ENCODE results near the gene CD244.
A peak's percentile ranks its signal among the peaks of the same experiment; 100 is the strongest.
"Not testable (repeated sequence)": the region's sequence is repeated elsewhere in the genome, so short reads cannot be mapped to it uniquely, and the experiment has no call there.

Gene CD244

DNA sequence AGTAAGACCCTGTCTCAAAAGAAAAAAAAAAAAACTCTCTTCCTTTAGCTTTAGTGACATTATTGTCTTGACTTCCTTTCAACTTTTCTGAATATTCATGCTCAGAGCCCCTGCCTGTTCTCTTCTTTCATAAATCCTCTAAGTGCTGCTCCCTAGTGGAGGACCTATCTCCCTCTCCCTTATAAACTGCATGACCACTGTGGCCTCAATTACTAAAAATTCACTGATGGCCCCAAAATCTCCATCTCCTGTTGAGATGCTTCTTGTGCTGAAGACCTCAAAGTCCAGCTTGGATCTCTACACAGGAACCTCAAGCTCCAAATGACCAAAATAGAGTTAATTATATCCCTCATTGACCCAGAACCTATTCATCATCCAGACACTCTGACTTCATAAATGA is 14.5 kb upstream of the CD244 start:
- no peak for DNase-seq (ENCODE audit: low spot score)

DNA sequence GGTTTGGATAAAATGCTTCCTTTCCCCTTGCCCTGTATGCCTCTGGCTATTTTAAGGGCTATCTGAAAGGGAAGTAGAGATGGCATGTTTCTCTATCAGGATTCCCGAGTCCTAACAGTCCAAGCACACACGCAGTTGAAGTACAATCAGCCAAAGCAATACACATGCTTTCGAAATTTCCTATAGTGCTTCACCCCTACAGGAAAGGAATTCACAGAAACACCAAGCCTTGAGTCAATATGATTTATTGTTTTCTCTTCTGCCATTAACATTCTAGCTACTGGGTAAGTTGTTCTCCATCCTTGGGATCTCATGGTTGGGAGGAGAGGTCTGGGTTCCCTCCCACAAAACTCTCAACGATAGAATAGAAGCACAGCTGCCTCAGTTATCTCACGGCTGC is 13.6 kb upstream of the CD244 start:
- no peak for DNase-seq (ENCODE audit: low spot score)

DNA sequence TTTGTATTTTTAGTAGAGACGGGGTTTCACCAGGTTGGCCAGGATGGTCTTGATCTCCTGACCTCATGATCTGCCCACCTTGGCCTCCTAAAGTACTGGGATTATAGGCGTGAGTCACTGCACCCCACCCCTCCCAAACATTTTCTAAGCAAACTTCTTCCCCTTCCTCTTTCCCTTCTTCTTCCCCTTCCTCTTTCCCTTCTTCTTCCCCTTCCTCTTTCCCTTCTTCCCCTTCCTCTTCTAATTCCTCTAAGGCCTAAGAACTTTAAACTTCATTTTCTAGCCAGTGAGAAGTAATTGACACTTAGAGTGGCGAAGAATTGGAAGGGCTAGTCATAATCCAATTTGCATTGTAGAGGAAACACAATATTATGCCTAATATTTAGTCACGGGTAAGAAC is 12.9 kb upstream of the CD244 start:
- not testable (repeated sequence) for DNase-seq (ENCODE audit: low spot score)

DNA sequence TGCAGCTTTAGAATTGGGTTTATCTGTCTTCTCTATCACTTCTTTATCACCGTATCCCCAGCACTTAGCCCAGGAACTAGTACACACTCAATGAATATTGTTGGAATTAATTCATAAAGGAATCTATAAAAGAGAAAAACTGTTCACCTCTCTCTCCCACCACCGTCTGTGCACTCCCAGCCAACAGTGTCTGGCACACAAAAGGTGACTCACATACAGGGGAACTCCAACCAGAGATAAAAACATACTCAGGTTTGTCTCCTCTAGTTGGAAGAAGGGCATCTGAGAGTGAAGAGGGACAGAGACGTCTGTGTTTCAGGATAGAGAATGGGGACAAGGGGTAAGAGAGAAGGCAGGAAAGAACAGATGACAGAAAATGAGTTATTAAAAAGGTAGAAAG is 12.2 kb upstream of the CD244 start:
- DNase-seq (ENCODE audit: low spot score): no peak

DNA sequence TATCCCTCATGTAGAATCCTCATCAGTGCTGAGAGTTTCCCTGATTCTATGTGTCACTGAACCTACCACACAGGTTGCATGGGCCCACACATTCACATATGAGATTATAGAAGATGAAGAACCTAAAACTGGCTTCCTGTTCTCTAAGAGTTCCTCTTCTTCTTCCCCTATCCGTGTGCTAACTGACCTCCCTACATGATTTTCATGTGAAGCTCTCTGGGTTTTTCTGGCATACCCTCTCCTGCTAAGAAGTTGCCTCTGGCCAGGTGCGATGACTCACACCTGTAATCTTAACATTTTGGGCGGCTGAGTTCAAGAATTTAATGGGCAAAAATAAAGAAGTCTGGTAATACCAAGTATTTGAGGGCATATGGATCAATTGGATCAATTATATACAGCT is 5.5 kb upstream of the CD244 start:
- DNase-seq (ENCODE audit: low spot score): no peak

DNA sequence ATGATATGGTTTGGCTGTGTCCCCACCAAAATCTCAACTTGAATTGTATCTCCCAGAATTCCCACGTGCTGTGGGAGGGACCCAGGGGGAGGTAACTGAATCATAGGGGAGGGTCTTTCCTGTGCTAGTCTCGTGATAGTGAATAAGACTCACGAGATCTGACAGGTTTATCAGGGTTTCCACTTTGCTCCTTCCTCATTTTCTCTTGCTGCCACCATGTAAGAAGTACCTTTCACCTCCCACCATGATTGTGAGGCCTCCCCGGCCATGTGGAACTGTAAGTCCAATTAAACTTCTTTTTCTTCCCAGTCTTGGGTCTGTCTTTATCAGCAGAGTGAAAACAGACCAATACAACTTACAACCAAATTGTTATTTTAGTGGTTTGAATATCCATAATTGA is 5.0 kb upstream of the CD244 start:
- DNase-seq (ENCODE audit: low spot score): not testable (repeated sequence)

DNA sequence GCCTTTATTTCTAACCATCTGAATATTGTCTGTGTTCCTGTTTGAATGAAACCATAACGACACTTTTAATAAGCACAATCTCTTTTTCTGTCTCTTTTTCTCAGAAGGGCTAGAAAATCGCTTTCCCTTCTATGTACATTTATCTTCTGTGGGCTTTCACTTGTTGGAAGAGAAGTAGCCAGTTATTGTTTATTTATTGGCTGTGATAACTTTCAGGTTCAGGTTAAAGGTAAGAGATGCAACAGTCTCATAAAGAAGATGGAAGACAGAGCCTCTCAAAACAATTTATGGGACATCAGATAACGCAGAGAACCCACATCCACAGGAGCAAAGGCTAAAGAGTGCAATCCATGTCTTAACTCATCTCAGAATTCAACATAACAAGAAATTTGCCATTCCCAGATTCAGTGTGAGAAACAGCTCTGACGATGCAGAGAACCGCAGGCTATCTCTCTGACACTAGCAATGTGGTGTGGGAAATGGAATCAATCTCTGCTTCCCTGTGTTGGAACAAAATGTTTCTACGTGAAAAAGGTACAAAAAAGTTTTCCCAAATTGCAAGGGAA is 4.1 kb upstream of the CD244 start:
- DNase-seq (ENCODE audit: low spot score): no peak

DNA sequence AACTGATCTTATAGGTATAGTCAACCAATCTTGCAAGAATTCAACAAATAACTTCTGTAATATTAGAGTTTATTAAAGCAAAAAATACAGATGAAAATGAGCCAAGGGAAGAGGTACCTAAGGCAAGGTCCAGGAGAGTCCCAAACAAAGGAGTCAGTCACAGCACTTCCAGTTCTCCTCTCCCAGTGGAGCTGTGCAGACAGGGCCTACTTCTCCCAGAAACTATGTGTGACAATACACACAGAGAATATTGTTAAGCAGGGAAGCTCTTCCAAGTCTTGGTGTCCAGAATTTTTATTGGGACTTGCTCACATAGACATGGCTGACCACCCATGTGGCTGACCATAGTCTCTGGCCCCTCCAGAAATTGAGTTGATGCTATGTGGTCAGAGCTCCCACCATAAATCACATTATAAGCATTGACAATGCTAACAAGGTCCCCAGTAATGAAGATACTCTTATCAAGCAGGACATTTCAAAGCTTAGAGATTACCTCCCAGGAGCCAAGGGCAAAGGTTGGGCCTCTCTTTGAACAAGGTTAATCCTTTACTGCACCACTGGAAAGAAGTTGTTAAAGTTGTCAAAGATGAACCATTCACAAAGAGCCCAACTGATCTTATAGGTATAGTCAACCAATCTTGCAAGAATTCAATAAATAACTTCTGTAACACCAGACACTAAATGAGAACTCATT is 3.5 kb upstream of the CD244 start:
- DNase-seq (ENCODE audit: low spot score): peak; percentile 35

DNA sequence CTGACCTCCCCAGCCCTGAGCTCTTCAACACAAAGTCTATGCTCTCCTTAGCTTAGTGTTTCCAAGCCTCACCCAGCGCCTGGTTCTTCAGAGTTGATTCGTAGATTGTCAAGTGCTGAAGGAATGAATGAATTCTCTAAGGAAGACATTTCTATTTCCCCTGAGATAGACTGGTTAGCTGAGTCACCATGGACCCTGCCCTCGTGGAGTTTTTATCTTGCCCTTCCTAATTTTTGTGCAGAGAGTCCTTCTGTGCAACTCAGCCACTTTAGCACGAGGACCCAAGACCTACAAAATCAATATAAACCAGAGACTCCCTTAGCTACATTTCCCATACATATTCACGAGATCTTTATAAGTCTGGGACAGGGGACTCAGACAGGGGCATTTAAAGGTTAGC is 2.6 kb upstream of the CD244 start:
- DNase-seq (ENCODE audit: low spot score): no peak

DNA sequence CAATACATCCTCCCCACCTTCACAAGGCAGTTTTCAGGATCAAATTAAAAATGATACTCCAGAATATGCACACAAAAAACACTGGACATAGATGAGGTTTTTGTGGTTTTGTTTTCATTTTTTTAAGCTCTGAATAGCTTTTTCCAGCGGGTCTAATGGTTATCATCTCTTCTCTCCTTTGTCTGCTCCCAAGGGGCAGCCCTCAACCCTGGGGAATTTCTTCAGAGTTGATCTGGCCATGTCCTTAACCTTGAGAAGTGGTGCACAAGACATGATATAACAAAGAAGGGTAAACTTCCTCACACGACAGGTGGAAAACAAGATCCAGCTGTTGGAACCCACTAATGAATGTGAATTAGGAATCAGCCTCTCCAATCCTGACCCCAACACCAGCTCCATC is 1.5 kb upstream of the CD244 start:
- DNase-seq (ENCODE audit: low spot score): no peak

DNA sequence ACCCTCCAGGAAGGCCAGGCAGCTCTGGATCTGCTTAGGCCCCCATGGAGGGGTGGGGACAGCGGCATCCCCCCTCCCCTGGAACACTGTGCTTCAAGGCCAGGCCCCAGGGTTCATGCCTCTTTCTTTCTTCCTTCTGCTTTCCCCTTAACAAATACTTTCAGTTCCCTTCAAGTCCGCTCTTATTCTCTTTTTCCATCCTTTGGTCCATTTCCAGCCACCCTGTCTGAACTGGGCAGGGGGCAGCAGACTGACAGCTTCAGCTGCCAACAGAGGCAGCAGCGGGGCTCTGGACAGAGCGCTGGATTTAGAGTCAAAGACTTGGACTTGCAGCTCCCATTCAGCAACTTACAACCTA is 1.1 kb upstream of the CD244 start:
- no peak for DNase-seq (ENCODE audit: low spot score)

DNA sequence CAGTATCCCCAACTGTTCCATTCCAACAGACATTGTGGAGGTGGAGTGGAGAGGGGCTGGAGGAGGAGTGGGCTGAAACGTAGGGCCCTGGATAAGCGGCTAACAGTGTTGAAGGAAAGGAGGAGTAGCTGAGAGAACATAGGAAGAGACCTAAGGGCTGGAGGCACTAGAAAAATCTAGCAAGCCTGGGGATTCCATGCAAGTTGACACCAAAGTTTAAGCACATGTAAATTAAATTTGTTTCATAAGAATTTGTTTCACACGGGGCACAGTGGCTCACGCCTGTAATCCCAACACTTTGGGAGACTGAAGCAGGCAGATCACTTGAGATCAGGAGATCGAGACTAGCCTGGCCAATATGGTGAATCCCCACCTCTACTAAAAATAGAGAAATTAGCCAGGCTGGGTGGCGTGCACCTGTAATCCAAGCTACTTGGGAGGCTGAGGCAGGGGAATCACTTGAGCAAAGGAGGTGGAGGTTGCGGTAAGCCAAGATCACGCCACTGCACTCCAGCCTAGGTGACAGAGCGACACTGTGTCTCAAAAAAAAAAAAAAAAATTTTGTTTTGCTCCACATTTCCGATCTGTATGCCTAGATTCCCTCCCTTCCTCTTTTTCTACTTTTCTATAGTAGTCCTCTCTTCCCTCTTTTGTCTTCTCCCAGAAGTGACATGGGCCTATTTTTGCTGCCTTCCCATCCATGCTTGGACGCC is 530 bp upstream of the CD244 start:
- DNase-seq (ENCODE audit: low spot score): no peak

DNA sequence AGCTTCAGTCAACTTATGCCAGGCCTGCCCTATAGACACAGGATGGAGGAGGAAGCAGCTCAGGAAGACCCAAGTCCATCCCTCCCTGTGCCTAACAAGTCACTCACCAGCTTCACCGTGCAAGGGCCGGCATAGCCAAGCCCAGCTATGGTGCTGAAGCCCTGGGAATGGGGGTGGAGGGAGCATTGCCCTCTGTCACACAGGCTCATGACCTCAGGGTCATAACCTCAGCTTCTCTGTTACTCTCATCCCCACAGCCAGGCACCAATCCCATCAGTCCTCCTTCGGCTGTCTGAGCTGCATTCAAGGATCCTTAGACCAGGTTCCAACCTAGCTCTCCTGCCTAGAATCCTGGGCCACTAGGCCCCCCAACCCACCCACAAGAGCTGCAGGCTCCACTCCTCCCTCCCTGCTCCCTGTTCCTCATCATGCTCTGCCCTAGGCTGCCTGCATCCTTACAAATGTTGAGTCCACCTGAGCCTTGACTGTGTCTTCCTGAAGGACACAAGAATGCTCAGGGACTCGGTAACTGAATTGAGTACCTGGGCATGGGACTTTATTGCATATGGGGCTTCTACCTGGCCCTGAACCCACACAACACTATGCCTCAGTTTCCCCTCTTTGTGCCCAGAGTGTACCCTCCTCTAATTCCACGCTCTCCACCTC is 1.7 kb downstream of the CD244 start:
- DNase-seq (ENCODE audit: low spot score): no peak

DNA sequence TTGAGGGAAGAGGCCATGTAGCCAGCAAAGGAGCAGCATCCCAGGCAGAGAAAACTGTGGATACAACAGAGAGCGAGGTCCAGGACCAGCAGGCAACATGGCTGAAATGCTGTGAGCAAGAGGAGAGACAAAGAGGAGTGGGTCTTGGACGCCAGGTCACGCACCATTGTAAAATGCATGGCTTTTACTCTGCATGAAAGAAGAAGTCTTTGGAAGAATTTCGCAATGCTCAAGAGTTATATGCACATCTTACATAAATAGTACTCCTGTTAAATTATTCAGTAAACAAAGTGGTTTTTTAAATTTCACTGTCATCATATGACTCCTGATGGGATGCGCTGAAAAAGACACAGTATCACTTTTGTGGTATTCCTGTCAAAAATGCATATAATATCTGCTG is 3.5 kb downstream of the CD244 start:
- no peak for DNase-seq (ENCODE audit: low spot score)

DNA sequence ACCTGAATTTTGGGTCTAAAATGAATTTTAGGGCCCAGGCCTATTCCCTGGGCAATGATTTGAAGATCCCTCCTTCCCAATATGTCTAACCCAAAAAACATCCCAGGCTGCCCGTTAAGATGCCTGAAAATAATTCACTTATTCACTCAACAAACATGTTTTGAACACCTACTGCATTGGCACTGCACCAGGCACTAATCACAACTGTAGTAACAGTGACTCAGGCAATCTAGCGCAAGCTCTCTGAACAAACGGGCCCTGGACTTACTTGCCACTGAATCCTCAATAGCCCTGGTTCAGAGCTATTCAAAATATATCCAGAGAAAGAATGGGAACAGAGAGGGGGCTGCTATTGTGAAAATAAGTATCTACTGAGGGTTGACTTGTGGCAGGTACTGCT is 4.2 kb downstream of the CD244 start:
- DNase-seq (ENCODE audit: low spot score): no peak

DNA sequence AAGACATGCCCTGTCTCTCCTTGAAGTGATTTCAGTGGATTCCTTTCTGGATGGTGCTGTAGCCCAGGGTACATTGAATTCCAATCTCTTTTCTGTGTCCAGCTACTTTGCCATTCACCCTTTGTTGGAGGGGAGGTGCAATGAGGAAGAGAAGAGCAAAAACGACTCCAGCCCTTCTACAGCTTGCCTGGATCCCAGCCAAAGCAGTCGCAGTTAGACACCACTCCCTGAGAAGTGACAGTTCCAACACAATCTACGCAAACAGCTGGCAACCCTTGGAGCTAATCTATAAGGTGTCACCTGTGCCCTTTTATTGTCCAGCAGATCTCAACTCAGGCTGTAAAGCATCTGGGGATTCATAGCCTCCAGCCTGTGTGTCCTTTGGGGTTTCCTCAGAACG is 4.6 kb downstream of the CD244 start:
- no peak for DNase-seq (ENCODE audit: low spot score)

DNA sequence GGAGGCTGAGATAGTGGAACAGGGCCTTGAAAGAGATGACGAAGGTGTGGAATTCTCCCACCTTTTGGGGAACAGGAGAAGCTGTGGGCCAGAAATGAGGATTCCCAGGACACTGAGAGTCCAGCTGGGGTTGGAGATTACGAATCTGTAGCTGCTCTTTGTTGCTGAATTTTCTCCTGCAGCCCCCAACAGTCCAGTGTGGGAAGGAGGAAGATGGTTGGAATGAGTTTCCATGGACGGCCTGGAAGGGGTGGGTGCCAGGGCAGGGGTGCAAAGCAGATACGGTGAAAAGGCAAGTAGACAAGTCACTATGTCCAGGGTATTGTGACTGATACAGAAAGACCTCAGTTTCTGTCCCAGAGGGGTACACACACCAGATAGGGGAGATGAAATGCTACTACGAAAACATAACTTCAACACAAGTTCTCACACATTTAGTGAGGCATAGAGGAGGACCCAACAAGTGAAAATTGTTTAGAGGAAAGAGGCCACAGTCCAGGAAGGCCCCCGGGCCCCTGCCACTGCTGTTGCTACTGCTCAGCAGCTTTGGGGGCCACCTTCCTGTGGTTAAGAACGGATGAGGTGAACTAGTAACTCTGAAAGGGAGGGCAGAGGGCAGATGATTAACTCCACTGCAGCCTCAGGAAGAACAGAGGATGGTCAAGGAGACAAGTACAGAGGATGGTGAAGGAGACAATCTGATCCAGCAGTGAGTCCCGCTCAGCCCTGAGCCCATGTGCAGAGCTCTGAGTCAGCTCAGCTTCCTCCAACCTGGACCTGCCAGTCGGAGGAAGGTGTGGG is 7.3 kb downstream of the CD244 start:
- no peak for DNase-seq (ENCODE audit: low spot score)

DNA sequence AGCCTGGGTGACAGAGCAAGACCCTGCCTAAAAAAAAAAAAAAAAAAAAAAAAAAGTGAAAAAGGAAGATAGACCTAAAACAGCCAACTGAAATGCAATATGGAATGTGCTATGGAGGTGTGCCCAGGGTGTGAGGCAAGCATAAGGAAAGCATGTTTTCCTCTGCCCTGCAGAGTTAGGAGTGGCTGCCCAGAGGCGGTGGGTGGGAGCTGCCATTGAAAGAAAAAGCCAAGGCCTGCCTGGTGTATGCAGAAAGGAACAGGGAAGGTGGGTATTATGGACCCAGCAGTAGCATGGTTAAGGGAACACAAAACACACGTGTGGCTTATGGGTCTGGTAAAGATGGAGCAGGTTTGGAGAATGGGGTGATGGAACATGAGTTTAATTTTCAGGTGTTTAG is 8.9 kb downstream of the CD244 start:
- DNase-seq (ENCODE audit: low spot score): no peak

DNA sequence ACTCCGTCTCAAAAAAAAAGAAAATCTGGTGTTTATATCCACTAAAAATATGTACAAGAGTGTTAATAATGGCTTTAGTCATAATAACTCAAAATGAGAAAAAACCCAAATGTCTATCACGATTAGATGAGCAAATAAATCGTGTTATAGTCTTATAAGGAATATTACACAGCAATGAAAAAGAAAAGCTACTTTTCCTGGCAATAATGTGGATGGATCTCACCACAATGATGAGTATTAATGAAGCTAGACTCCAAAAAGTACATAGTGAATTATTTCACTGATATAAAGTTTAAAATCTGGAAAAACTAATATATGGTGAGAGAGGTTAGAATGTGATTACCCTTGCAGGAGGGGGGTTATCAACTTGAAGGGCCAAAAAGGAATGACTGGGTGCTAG is 9.7 kb downstream of the CD244 start:
- no peak for DNase-seq (ENCODE audit: low spot score)

DNA sequence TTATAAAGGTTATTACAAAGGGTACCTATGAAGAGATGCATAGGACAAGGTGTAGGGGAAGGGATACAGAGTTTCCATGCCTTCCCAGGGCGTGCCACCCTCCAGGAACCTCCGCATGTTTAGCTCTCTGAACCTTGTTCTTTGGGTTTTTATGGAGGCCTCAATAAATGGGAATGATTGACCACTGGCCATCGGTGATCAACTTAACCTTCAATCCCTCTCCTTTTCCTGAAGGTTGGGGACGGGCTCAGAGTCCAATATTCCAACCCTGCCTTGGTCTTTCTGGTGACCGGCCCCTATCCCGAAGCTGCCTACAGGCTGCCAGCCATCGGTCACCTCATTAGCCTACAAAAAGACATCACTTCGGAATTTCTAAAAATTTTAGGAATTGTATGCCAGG is 11.7 kb downstream of the CD244 start:
- DNase-seq (ENCODE audit: low spot score): no peak

DNA sequence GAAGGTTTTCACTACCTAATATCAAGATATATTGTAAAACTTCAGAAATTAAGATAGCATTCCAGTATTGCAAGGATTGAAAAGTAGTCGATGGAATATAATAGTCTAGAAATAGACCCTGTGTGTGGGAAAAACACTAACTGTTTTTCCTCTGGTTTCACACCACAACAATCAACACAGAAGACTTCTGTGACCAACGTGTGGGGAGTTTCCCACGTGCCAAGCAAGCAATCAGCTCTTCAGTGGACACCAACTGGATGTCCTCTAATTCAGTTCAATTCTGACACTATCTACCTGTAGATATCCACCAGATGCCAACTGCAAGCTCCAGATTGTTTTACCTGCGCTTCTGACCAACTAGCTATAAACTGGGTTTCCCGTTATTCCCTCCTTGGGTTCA is 12.1 kb downstream of the CD244 start:
- DNase-seq (ENCODE audit: low spot score): no peak

DNA sequence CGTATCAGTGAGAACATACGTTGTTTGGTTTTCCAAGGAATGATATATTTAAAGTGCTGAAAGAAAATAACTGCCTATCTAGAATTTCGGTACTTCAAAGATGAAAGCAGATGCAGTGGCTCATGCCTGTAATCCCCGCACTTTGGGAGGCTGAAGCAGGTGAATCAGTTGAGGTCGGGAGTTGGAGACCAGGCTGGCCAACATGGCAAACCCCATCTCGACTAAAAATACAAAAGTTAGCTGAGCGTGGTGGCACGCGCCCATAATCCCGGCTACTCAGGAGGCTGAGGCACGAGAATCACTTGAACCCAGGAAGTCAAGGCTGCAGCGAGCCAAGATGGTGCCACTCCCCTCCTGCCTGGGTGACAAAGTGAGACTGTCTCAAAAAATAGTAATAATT is 16.4 kb downstream of the CD244 start:
- DNase-seq (ENCODE audit: low spot score): no peak
